ENCODE data around the gene KCMF1. TPM values are rescaled to one million over a fixed set of nuclear protein-coding genes. Genes with fewer than 3 reads are reported as not detected.

The KCMF1 gene
- total and polyA plus RNA-seq, 10 of the 15 experiments (the other 5 are each of a cell fraction or from before 2014, with no cell fraction given), result 8.4 to 124 (median 43.0) TPM

DNA sequence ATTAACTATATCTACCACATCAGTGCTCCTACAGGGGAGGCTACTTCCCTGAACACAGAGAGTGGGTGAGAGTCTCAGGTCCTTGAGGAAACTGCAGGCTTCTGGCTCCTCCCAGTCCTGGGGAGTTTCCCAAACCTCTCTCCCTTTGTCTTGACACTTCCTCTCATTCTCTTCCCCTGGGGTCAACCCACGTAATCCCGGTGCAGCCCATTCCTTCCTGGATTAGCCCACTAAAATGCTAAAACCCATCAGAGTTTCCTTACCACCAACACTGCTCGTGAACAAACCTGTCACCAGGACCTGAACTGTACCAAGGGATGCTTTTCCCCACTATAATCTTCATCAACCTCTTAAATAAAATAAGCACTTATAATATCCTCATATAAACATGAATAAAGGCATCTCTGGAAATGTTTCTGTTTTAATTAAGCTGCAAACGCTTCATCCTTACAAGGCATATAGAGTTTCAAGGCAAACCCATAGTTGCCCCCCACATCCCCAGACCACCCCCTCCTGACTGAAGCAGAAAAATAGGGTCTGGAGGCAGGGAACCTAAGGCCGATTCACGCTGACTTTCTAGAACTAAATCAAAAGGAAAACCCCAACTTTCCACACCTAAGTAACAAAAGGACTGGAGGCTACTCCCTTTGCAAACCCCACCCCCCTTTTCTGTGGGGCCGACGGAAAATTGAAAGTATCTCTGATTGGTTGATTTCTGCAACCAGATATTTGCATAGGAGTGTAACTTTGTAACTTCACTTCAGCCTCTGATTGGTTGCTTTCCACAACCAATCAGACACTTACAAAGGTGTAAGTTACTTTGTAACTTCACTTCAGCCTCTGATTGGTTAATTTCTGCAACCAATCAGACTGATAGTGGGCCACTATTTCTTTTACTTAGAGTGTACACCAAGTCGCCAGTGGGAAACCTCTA, 46.5 kb upstream of the KCMF1 start (continued):
- peak; percentile 84 for TF ChIP-seq IKZF1 (conservative IDR thresholded peaks at IDR 0.05)
- TF ChIP-seq SUPT20H (IDR thresholded peaks at IDR 0.05; ENCODE audit: borderline replicate concordance, control insufficient read depth, low read depth, low read length), result no peak
- peak; percentile 42 for TF ChIP-seq FOS (IDR thresholded peaks at IDR 0.05; ENCODE audit: borderline replicate concordance, extremely low read depth, insufficient read length)
- TF ChIP-seq ATF7 (IDR thresholded peaks at IDR 0.05; ENCODE audit: low read depth), result peak; percentile 41; the same call in 1 of the 2 replicates
- TF ChIP-seq NRF1 (conservative IDR thresholded peaks at IDR 0.05; ENCODE audit: low read depth, low read length), result no peak
- no peak for TF ChIP-seq SIN3A (IDR thresholded peaks at IDR 0.05; ENCODE audit: low read depth, low read length)
- TF ChIP-seq, protein P1, sequence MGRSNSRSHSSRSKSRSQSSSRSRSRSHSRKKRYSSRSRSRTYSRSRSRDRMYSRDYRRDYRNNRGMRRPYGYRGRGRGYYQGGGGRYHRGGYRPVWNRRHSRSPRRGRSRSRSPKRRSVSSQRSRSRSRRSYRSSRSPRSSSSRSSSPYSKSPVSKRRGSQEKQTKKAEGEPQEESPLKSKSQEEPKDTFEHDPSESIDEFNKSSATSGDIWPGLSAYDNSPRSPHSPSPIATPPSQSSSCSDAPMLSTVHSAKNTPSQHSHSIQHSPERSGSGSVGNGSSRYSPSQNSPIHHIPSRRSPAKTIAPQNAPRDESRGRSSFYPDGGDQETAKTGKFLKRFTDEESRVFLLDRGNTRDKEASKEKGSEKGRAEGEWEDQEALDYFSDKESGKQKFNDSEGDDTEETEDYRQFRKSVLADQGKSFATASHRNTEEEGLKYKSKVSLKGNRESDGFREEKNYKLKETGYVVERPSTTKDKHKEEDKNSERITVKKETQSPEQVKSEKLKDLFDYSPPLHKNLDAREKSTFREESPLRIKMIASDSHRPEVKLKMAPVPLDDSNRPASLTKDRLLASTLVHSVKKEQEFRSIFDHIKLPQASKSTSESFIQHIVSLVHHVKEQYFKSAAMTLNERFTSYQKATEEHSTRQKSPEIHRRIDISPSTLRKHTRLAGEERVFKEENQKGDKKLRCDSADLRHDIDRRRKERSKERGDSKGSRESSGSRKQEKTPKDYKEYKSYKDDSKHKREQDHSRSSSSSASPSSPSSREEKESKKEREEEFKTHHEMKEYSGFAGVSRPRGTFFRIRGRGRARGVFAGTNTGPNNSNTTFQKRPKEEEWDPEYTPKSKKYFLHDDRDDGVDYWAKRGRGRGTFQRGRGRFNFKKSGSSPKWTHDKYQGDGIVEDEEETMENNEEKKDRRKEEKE (IDR thresholded peaks at IDR 0.05), result no peak
- TF ChIP-seq TCF7 (IDR thresholded peaks at IDR 0.05; ENCODE audit: borderline replicate concordance), result no peak
- no peak for TF ChIP-seq CBX3 (IDR thresholded peaks at IDR 0.05; ENCODE audit: borderline replicate concordance, low read depth)
- TF ChIP-seq SIX5 (IDR thresholded peaks at IDR 0.05; ENCODE audit: low read depth, low read length, severe bottlenecking), result no peak
- peak; percentile 64; the same call in 1 of the 2 replicates for TF ChIP-seq EED (IDR thresholded peaks at IDR 0.05; ENCODE audit: low read depth)
- no peak for TF ChIP-seq KAT2A (conservative IDR thresholded peaks at IDR 0.05; ENCODE audit: control insufficient read depth, low read depth, low read length)
- TF ChIP-seq, protein P2, sequence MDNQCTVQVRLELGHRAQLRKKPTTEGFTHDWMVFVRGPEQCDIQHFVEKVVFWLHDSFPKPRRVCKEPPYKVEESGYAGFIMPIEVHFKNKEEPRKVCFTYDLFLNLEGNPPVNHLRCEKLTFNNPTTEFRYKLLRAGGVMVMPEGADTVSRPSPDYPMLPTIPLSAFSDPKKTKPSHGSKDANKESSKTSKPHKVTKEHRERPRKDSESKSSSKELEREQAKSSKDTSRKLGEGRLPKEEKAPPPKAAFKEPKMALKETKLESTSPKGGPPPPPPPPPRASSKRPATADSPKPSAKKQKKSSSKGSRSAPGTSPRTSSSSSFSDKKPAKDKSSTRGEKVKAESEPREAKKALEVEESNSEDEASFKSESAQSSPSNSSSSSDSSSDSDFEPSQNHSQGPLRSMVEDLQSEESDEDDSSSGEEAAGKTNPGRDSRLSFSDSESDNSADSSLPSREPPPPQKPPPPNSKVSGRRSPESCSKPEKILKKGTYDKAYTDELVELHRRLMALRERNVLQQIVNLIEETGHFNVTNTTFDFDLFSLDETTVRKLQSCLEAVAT (IDR thresholded peaks at IDR 0.05), result no peak
- TF ChIP-seq SMARCA5 (IDR thresholded peaks at IDR 0.05), result 0 out of 2 replicates have a peak, but pooled peaks have one; percentile 21
- TF ChIP-seq PAX8 (IDR thresholded peaks at IDR 0.05), result no peak
